Natural killer cell (primary cell): Measurements from ENCODE around the gene GATA1. TPM values are rescaled to one million over a fixed set of nuclear protein-coding genes. Genes with fewer than 3 reads are reported as not detected.

ENCODE experiments used
- ATAC-seq, 3 donors: fragments of 150-1000 bp in 2 of 3; fragments of 200-7000 bp in 1 of 3; cut with Tn5 transposase; 1 replicate in 1 of 3; 2 replicates in 2 of 3; pipeline ENCODE4 v1.10.0; 2021; ENCODE audit warnings: mild to moderate bottlenecking in 2 of 3, moderate library complexity in 2 of 3
- DNase-seq, 2 donors: peaks; one replicate each; pipeline versions ENCODE4 v3.0.0 to v3.0.0-alpha.2; 2013 to 2021; ENCODE audit warnings: mixed read lengths in 1 of 2
- H3K27ac ChIP-seq: one replicate; pipeline ENCODE4 v1.5.1; 2013; ENCODE audit warnings: mild to moderate bottlenecking, low read length
- H3K27me3 ChIP-seq: one replicate; pipeline ENCODE4 v1.6.1; 2013; ENCODE audit warnings: low read length; ENCODE audit not compliant: control insufficient read depth, insufficient read depth
- H3K36me3 ChIP-seq: one replicate; pipeline ENCODE4 v1.6.1; 2013; ENCODE audit warnings: low read length; ENCODE audit not compliant: control insufficient read depth, insufficient read depth
- H3K4me1 ChIP-seq: one replicate; pipeline ENCODE4 v1.6.1; 2013; ENCODE audit warnings: low read length; ENCODE audit not compliant: control insufficient read depth, insufficient read depth
- H3K4me3 ChIP-seq: one replicate; pipeline ENCODE4 v1.5.1; 2013; ENCODE audit warnings: low read length
- H3K9me3 ChIP-seq: one replicate; pipeline ENCODE4 v1.6.1; 2013; ENCODE audit warnings: low read length; ENCODE audit not compliant: control insufficient read depth, insufficient read depth
- H3K27ac Mint-ChIP-seq, 2 donors: one replicate each; pipeline ENCODE4 v1.8.0; 2022; ENCODE audit warnings: mild to moderate bottlenecking in 2 of 2, mixed read lengths in 2 of 2, moderate library complexity in 1 of 2
- H3K27me3 Mint-ChIP-seq, 2 donors: one replicate each; pipeline ENCODE4 v1.8.0; 2022; ENCODE audit warnings: low read depth in 2 of 2, mixed read lengths in 2 of 2
- H3K36me3 Mint-ChIP-seq: one replicate; pipeline ENCODE4 v1.8.0; 2022; ENCODE audit warnings: mixed read lengths
- H3K4me1 Mint-ChIP-seq, 2 donors: one replicate each; pipeline ENCODE4 v1.8.0; 2022; ENCODE audit warnings: mixed read lengths in 2 of 2
- H3K4me3 Mint-ChIP-seq: one replicate; pipeline ENCODE4 v1.8.0; 2022; ENCODE audit warnings: mild to moderate bottlenecking, moderate library complexity, mixed read lengths
- H3K9me3 Mint-ChIP-seq, 2 donors: one replicate each; pipeline ENCODE4 v1.8.0; 2022; ENCODE audit warnings: mixed read lengths in 2 of 2
- WGBS: methylation state at CpG from one replicate; pipeline ENCODE4 v1.1.7; 2013; ENCODE audit warnings: missing lambda C conversion rate; ENCODE audit not compliant: insufficient coverage; 5-methylcytosine and 5-hydroxymethylcytosine counted together
- intact Hi-C: fragments of 100-400 bp; cut with micrococcal nuclease; formaldehyde crosslinking; loops from one replicate; pipeline ENCODE4 v1.14.2; 2022
- total RNA-seq, 4 donors: library from RNA; stranded (reverse); fragments of 120-200 nt in 1 of 4; gene quantifications; one replicate each; pipeline versions ENCODE4 v1.2.3 to v1.2.4, GENCODE V29; 2013 to 2022
- TF ChIP-seq, protein P1 (sequence below): fragments of 200-600 bp; IDR thresholded peaks from one replicate; pipeline ENCODE4 v1.8.0; 2022; ENCODE audit warnings: antibody characterized with exemption

GATA1 gene
- total RNA-seq, 3 donors from 2014 or later (not counting 1 experiment from before 2014, with no cell fraction given), result 0.41 to 3.0 (median 0.49) TPM

DNA sequence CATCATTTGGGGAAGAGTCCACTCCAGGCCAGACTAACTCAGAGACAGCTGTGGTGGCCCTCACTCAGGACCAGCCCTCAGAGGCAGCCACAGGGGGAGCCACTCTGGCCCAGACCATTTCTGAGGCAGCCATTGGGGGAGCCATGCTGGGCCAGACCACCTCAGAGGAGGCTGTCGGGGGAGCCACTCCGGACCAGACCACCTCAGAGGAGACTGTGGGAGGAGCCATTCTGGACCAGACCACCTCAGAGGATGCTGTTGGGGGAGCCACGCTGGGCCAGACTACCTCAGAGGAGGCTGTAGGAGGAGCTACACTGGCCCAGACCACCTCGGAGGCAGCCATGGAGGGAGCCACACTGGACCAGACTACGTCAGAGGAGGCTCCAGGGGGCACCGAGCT, 36.7 kb downstream of the GATA1 start:
- ATAC-seq (no peak), DNase-seq (no peak)
- H3K27me3 Mint-ChIP-seq, result peaks cover 6% of the 10 kb centered on the region in 2 donors
- intact Hi-C loops, result no loop called here
- no peak overlapping the region for H3K27ac ChIP-seq
- no peaks in the 10 kb centered on the region for H3K9me3 Mint-ChIP-seq
- peaks cover 6% of the 10 kb centered on the region for H3K27me3 ChIP-seq
- TF ChIP-seq, protein P1, sequence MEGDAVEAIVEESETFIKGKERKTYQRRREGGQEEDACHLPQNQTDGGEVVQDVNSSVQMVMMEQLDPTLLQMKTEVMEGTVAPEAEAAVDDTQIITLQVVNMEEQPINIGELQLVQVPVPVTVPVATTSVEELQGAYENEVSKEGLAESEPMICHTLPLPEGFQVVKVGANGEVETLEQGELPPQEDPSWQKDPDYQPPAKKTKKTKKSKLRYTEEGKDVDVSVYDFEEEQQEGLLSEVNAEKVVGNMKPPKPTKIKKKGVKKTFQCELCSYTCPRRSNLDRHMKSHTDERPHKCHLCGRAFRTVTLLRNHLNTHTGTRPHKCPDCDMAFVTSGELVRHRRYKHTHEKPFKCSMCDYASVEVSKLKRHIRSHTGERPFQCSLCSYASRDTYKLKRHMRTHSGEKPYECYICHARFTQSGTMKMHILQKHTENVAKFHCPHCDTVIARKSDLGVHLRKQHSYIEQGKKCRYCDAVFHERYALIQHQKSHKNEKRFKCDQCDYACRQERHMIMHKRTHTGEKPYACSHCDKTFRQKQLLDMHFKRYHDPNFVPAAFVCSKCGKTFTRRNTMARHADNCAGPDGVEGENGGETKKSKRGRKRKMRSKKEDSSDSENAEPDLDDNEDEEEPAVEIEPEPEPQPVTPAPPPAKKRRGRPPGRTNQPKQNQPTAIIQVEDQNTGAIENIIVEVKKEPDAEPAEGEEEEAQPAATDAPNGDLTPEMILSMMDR, result no peak
- H3K4me1 Mint-ChIP-seq, result peaks cover 0 to 10% of the 10 kb centered on the region in 2 donors
- no peaks in the 10 kb centered on the region for H3K9me3 ChIP-seq
- H3K4me1 ChIP-seq, result peaks cover 9% of the 10 kb centered on the region
- no peak overlapping the region for H3K27ac Mint-ChIP-seq
- H3K4me3 Mint-ChIP-seq, result no peak overlapping the region
- H3K36me3 Mint-ChIP-seq, result no peaks in the 10 kb centered on the region
- no peak overlapping the region for H3K4me3 ChIP-seq
- WGBS, result 96% methylated on average over 6 of the region's 6 CpGs
- peaks cover 2% of the 10 kb centered on the region for H3K36me3 ChIP-seq

GRCh38 chrX:48824066-48824465, 37.7 kb downstream of the GATA1 start:
- intact Hi-C loops, result no loop called here
- ATAC-seq (no peak), DNase-seq (no peak)
- H3K27me3 Mint-ChIP-seq, result peaks cover 12 to 14% of the 10 kb centered on the region in 2 donors
- Histone ChIP-seq H3K27ac (no peak overlapping the region), H3K27me3 (peaks cover 6% of the 10 kb centered on the region), H3K36me3 (peaks cover 2% of the 10 kb centered on the region), H3K4me1 (peaks cover 9% of the 10 kb centered on the region), H3K9me3 (no peaks in the 10 kb centered on the region), H3K4me3 (no peak overlapping the region)
- H3K36me3 Mint-ChIP-seq, result no peaks in the 10 kb centered on the region
- H3K4me3 Mint-ChIP-seq, result no peak overlapping the region
- TF ChIP-seq, protein P1, result no peak
- peaks cover 0 to 10% of the 10 kb centered on the region in 2 donors for H3K4me1 Mint-ChIP-seq
- WGBS, result 100% methylated on average over 3 of the region's 8 CpGs
- H3K9me3 Mint-ChIP-seq, result no peaks in the 10 kb centered on the region
- no peak overlapping the region for H3K27ac Mint-ChIP-seq

GRCh38 chrX:48826135-48826875, 39.9 kb downstream of the GATA1 start, which contains the start of gene ERAS:
Gene ERAS, plus strand, starts transcription at chrX:48826513. Its CDS starts 2,611 bp downstream, at chrX:48829124.
- DNase-seq, result peak in 1 of 2 donors; percentile 43
- WGBS, result 26% methylated on average over 67 of the region's 67 CpGs

More at GRCh38 chrX:48826135-48826875, 39.9 kb downstream of the GATA1 start, which contains the start of gene ERAS:
- H3K27ac Mint-ChIP-seq, result no peak within 1 kb of the TSS
- H3K9me3 Mint-ChIP-seq, result no peaks in the 10 kb centered on the region
- H3K27me3 ChIP-seq, result peaks cover 6% of the 10 kb centered on the region
- peak within 1 kb of the TSS; percentile 68 for H3K4me3 Mint-ChIP-seq
- H3K36me3 Mint-ChIP-seq, result no peaks in the 10 kb centered on the region
- H3K4me1 ChIP-seq, result peaks cover 9% of the 10 kb centered on the region
- peaks cover 21 to 29% of the 10 kb centered on the region in 2 donors for H3K27me3 Mint-ChIP-seq
- intact Hi-C loops, result no loop called here
- no peak within 1 kb of the TSS for H3K4me3 ChIP-seq
- no peak within 1 kb of the TSS for H3K27ac ChIP-seq
- peaks cover 2% of the 10 kb centered on the region for H3K36me3 ChIP-seq
- H3K9me3 ChIP-seq, result no peaks in the 10 kb centered on the region
- peaks cover 0 to 5% of the 10 kb centered on the region in 2 donors for H3K4me1 Mint-ChIP-seq
- TF ChIP-seq, protein P1, result no peak
- ATAC-seq, result peak; percentile 48 to 64 (median 49)
